Hepatocyte (in vitro differentiated cells): Measurements from ENCODE around the gene MGMT.

Experiments used
- CTCF ChIP-seq: fragments of 200-600 bp; sonication (generic); IDR thresholded peaks from 2 replicates; pipeline ENCODE4 v1.5.1; 2016; ENCODE audit warnings: antibody characterized with exemption, mild to moderate bottlenecking; ENCODE audit not compliant: poor library complexity
- EZH2 ChIP-seq: fragments of 200-600 bp; sonication (generic); IDR thresholded peaks from 2 replicates; pipeline ENCODE4 v1.6.1; 2016; ENCODE audit warnings: antibody characterized with exemption, mild to moderate bottlenecking, borderline replicate concordance

DNA sequence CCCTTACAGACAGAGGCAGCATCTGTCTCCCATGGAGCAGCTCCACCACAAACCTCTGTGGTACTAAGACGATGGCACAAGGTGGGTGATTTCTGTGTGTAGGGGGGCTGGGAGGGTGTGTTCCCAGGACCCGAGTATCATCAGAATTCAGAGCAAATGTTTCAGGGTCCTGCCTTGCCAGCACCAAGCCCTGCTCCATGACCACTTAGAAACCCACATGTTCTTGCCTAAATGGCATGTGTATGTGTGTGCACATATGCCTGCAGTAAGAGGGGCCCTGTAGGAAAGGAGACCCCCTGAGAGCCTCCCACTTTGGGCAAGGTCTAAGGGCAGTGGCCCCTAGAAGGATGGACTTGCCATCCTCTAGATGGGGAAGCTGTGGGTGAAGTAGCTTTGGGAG, 17.1 kb upstream of the MGMT start:
- TF ChIP-seq CTCF, result no peak
- no peak for TF ChIP-seq EZH2
